HCT116 (cell line): ENCODE data around the gene SYNE1. TPM values are rescaled to one million over a fixed set of nuclear protein-coding genes. Genes with fewer than 3 reads are reported as not detected.

Experiments
- ATAC-seq: fragments of 200-7000 bp; cut with Tn5 transposase; 2 replicates; pipeline ENCODE4 v1.9.1; 2020; ENCODE audit warnings: mild to moderate bottlenecking, moderate library complexity
- BruUV-seq: library from RNA; stranded (reverse); fragments of 400-500 nt; replicated peaks from 2 replicates; lab custom pipeline; 2021; lab: Mats Ljungman, UMichigan
- CTCF ChIA-PET: fragments of 300-600 bp; sonication (Branson Sonifier 250); formaldehyde crosslinking; loops from one replicate; lab custom pipeline; 2021; ENCODE audit warnings: antibody characterized with exemption; lab: Charles Lee
- POLR2A ChIA-PET: fragments of 300-600, 350-600 bp; sonication (Branson Sonifier 250); formaldehyde crosslinking; loops from one replicate; lab custom pipeline; 2021; ENCODE audit warnings: antibody characterized with exemption; lab: Charles Lee
- RAD21 ChIA-PET, 2 experiments: fragments of 300-600 bp; sonication (Branson Sonifier 250); formaldehyde crosslinking; loops; one replicate each; lab custom pipeline; 2023; ENCODE audit warnings: low total read pairs in 2 of 2; ENCODE audit not compliant: uncharacterized antibody in 2 of 2, unreplicated experiment in 2 of 2, low non-redundant PET in 1 of 2; lab: Charles Lee
- DNase-seq: peaks from one replicate; pipeline ENCODE4 v3.0.0-alpha.2; 2010; ENCODE audit warnings: low read depth, low spot score
- H2AFZ ChIP-seq: fragments of 200-600 bp; shearing (Covaris generic), sonication (generic); 2 replicates; pipeline ENCODE4 v1.6.1; 2017; ENCODE audit warnings: low read depth, mixed run types, mixed read lengths, antibody characterized with exemption, low read length; ENCODE audit not compliant: poor library complexity, severe bottlenecking
- H3K27ac ChIP-seq: 2 replicates; pipeline ENCODE4 v1.5.1; 2012; ENCODE audit warnings: low read depth, low read length
- H3K27me3 ChIP-seq: fragments of 200-600 bp; sonication (generic); 2 replicates; pipeline ENCODE4 v1.6.1; 2016; ENCODE audit warnings: mixed run types, low read length, mixed read lengths; ENCODE audit not compliant: insufficient read depth
- H3K36me3 ChIP-seq, 2 experiments: fragments of 200-500 bp in 1 of 2; fragments of 200-600 bp in 1 of 2; sonication (Bioruptor generic) in 1 of 2; sonication (generic) in 1 of 2; 2 replicates each; pipeline versions ENCODE4 v1.5.1 to v1.6.1; 2014 to 2016; ENCODE audit warnings: low read length in 2 of 2, inconsistent platforms in 1 of 2, mixed read lengths in 1 of 2, mixed run types in 1 of 2; ENCODE audit not compliant: insufficient read depth in 2 of 2, control insufficient read depth in 1 of 2
- H3K4me1 ChIP-seq, 2 experiments: fragments of 200-600 bp in 1 of 2; sonication (generic) in 1 of 2; 2 replicates each; pipeline versions ENCODE4 v1.5.1 to v1.6.1; 2012 to 2017; ENCODE audit warnings: low read length in 2 of 2, inconsistent platforms in 1 of 2, mild to moderate bottlenecking in 1 of 2, mixed read lengths in 1 of 2, mixed run types in 1 of 2, moderate library complexity in 1 of 2; ENCODE audit not compliant: insufficient read depth in 2 of 2, control insufficient read depth in 1 of 2
- H3K4me2 ChIP-seq: fragments of 200-600 bp; sonication (generic); 2 replicates; pipeline ENCODE4 v1.6.1; 2017; ENCODE audit warnings: mixed run types, low read length, mixed read lengths
- H3K4me3 ChIP-seq, 2 experiments: fragments of 200-600 bp in 1 of 2; sonication (generic) in 1 of 2; replicated peaks in 1 of 2; 2 replicates each; pipeline ENCODE4 v1.5.1; 2011 to 2016; ENCODE audit warnings: low read length in 2 of 2, control low read depth in 1 of 2, low read depth in 1 of 2, mild to moderate bottlenecking in 1 of 2, mixed read lengths in 1 of 2, mixed run types in 1 of 2
- H3K79me2 ChIP-seq: fragments of 200-600 bp; sonication (generic); 2 replicates; pipeline ENCODE4 v1.6.1; 2017; ENCODE audit warnings: mild to moderate bottlenecking, mixed run types, low read length, moderate library complexity, mixed read lengths; ENCODE audit not compliant: insufficient read depth
- H3K9ac ChIP-seq: fragments of 200-600 bp; sonication (generic); 2 replicates; pipeline ENCODE4 v1.6.1; 2016; ENCODE audit warnings: low read length, mixed read lengths
- H3K9me2 ChIP-seq: fragments of 200-600 bp; sonication (generic), shearing (Covaris generic); 2 replicates; pipeline ENCODE4 v1.6.1; 2017; ENCODE audit warnings: mixed run types, mild to moderate bottlenecking, moderate library complexity; ENCODE audit not compliant: insufficient read depth
- H3K9me3 ChIP-seq, 2 experiments: fragments of 200-500 bp in 1 of 2; fragments of 200-600 bp in 1 of 2; sonication (Bioruptor generic) in 1 of 2; sonication (generic) in 1 of 2; 2 replicates each; pipeline ENCODE4 v1.6.1; 2014 to 2017; ENCODE audit warnings: low read length in 2 of 2, mixed read lengths in 2 of 2, inconsistent platforms in 1 of 2, low read depth in 1 of 2, mild to moderate bottlenecking in 1 of 2, mixed run types in 1 of 2, moderate library complexity in 1 of 2; ENCODE audit not compliant: control insufficient read depth in 1 of 2, insufficient read depth in 1 of 2
- H4K20me1 ChIP-seq: fragments of 200-600 bp; sonication (generic), shearing (Covaris generic); 2 replicates; pipeline ENCODE4 v1.6.1; 2017; ENCODE audit warnings: mixed run types, mild to moderate bottlenecking, moderate library complexity; ENCODE audit not compliant: insufficient read depth
- EZH2phosphoT487 ChIP-seq: fragments of 200-600 bp; IDR thresholded peaks from 2 replicates; pipeline ENCODE4 v1.6.1; 2018; ENCODE audit warnings: antibody characterized with exemption, borderline replicate concordance
- ZBTB33 ChIP-seq: IDR thresholded peaks from 2 replicates; pipeline ENCODE4 v1.6.1; 2011; ENCODE audit warnings: mild to moderate bottlenecking, low read length, moderate library complexity; ENCODE audit not compliant: insufficient replicate concordance; ENCODE audit errors: extremely low read depth
- intact Hi-C: fragments of 100-400 bp; cut with micrococcal nuclease; formaldehyde crosslinking; loops from 2 replicates; pipeline ENCODE4 v1.10.0; 2022
- total RNA-seq: library from RNA; stranded (reverse); gene quantifications from one replicate; pipeline ENCODE4 v1.2.1, GENCODE V29; 2021; ENCODE audit not compliant: unreplicated experiment

SYNE1 gene
- total RNA-seq, 1 experiment from 2014 or later, result 5.4 TPM

DNA sequence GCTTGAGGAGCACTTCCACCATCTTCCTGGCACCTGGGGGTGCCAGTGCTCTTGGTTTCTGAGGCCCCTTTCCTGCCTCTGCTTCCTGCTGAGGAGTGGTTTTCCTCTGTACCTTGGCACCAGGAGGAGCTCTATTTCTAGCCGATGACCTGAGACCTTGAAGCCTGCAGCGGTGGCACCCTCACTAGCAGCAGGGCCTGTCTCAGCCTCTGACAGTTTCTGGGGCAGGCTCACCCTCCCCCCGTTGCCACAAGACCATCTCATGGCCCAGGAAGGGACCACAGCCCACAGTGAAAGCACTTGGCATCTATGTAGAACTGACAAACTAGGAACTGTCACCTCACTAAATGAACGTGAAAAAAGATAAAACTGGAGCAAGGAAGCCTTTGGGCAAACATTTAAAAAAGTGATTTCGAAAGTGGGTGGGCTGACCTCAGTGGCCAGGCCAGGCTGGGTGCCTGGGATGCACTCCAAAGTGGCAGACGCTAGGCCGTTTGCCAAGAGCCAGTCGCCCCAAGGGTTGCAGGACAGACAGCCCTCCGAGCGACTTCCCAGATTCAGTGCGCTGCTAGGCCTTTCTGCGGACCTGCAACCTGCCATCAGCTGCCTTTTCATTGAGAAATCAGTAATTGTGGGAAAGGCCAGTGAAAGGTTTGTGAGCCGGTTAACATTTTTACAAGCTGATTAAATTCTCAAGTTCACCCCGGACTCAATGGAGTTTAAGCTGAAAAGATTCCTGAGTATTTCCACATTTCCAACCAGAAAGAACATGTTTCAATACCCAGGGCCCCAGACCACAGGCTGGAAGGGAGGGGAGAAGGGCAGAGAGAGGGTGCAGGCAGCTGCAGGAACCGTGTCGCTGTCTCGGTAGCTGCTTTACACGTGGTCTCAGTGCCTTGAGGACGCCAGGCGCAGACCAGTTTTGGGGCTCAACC lies 526.0 kb downstream of the SYNE1 start:
- ChIA-PET RAD21 (no interaction called here), CTCF (interaction anchor here (1.5 kb wide), 1 partner anchor 13 kb away, joined by 4 read pairs; no protein-coding TSS in a partner anchor)
- no peak for ATAC-seq

More for the DNA sequence above, 526.0 kb downstream of the SYNE1 start:
- intact Hi-C loops, result no loop called here
- H3K4me3 ChIP-seq, result no peak overlapping the region
- TF ChIP-seq ZBTB33 (no peak), EZH2phosphoT487 (no peak)
- TF ChIP-seq, all 23 proteins: peak for 0
- BruUV-seq, result no TSS peak
- H3K27ac ChIP-seq, result no peak overlapping the region
- H3K9me3 ChIP-seq, result no peaks in the 10 kb centered on the region
- H3K36me3 ChIP-seq, result no peaks in the 10 kb centered on the region
- no peak overlapping the region for H3K4me2 ChIP-seq
- POLR2A ChIA-PET, result interaction anchor here (1.0 kb wide), 1 partner anchor 16 kb away, joined by 3 read pairs; no protein-coding TSS in a partner anchor
- no peak overlapping the region for H3K9ac ChIP-seq
- no peaks in the 10 kb centered on the region for H3K4me1 ChIP-seq
- no peaks in the 10 kb centered on the region for H4K20me1 ChIP-seq
- H3K79me2 ChIP-seq, result no peaks in the 10 kb centered on the region
- H2AFZ ChIP-seq, result no peak overlapping the region
- H3K9me2 ChIP-seq, result no peaks in the 10 kb centered on the region
- H3K27me3 ChIP-seq, result no peaks in the 10 kb centered on the region
- no peak for DNase-seq
